Measurements from ENCODE around the gene DDX49.
"Not testable (repeated sequence)": the region's sequence is repeated elsewhere in the genome, so short reads cannot be mapped to it uniquely, and the experiment has no call there.

GRCh38 chr19:18917593-18917992, 1.9 kb upstream of the DDX49 start:
- not testable (repeated sequence) for TF ChIP-seq CTCF, POLR2A (IDR thresholded peaks at IDR 0.05)

Data from gastroesophageal sphincter (tissue), 3 donors.